SK-MEL-5 (cell line): ENCODE measurements around the gene OR2T34. TPM values are rescaled to one million over a fixed set of nuclear protein-coding genes. Genes with fewer than 3 reads are reported as not detected.
"Not testable (repeated sequence)": the region's sequence is repeated elsewhere in the genome, so short reads cannot be mapped to it uniquely, and the experiment has no call there.

Experiments
- DNase-seq: peaks from one replicate; pipeline ENCODE4 v3.0.0-alpha.2; 2016; ENCODE audit warnings: low read depth, low spot score
- in situ Hi-C: cut with HindIII; loops from 2 replicates; pipeline ENCODE4 v1.10.0; 2016; ENCODE audit warnings: low sequenced_read_pairs, high pct_unique_total_duplicates, low pct_unique_long_range_greater_than_20kb
- polyA plus RNA-seq, 2 experiments: library from polyadenylated mRNA; depleted of rRNA; stranded (reverse); fragments of >200 nt; gene quantifications; 2 replicates each; pipeline ENCODE4 v1.2.3, GENCODE V29; 2015
- total RNA-seq: library from RNA; depleted of rRNA; stranded (reverse); fragments of >200 nt; shearing (Covaris generic); gene quantifications from 2 replicates; pipeline ENCODE4 v1.2.3, GENCODE V29; 2014; rRNA removed

The OR2T34 gene, protein sequence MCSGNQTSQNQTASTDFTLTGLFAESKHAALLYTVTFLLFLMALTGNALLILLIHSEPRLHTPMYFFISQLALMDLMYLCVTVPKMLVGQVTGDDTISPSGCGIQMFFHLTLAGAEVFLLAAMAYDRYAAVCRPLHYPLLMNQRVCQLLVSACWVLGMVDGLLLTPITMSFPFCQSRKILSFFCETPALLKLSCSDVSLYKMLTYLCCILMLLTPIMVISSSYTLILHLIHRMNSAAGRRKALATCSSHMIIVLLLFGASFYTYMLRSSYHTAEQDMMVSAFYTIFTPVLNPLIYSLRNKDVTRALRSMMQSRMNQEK
- total RNA-seq, result not detected in 2 replicates
- not detected in 2 replicates for polyA plus RNA-seq (2015; cell fraction: cytosol; rRNA removed)
- not detected in 2 replicates for polyA plus RNA-seq (2015; cell fraction: nucleus; rRNA removed)

DNA sequence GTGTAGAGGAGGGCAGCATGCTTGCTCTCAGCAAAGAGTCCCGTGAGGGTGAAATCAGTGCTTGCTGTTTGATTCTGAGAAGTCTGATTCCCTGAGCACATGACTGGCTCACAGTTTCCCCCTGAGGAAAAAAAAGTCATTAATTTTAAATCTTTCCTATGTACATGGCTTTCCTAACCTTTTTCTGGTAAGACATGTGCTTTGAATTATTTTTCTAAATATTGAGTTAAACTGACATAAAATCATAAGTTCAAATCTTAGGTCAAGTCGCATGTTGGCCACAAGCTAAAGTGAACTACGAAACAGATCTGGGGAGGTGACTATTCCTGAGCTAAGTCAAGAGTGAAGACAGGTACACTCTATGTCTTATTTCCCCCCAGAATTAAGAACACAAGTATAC, at the start of gene OR2T34:
Gene OR2T34 (minus strand): TSS at position 101 of the 400 bp plus-strand sequence. CDS start 0 bp downstream, at position 101.
- DNase-seq, in situ Hi-C loops: not testable (repeated sequence)

DNA sequence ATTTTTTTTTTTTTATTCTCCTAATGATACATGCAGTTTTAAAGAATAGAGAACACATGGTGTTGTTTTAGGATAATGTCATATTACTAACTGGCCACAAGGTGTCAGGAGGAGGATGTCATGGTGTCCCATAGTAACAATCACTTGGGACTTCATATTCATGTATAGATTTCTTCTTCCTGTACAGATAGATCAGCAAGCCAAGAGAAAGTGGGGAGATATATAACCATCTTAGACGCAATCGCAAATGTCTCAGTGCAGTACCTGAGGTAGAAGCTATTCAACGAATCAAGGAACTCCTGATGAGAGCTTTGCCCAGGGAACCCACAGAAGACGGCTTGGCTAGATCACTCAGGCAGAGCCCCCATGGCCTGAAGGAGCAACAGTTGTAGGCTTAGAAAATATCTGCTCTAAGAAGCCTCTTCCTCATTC, 48.0 kb upstream of the OR2T34 start:
- in situ Hi-C loops, result no loop called here
- peak; percentile 67 for DNase-seq

DNA sequence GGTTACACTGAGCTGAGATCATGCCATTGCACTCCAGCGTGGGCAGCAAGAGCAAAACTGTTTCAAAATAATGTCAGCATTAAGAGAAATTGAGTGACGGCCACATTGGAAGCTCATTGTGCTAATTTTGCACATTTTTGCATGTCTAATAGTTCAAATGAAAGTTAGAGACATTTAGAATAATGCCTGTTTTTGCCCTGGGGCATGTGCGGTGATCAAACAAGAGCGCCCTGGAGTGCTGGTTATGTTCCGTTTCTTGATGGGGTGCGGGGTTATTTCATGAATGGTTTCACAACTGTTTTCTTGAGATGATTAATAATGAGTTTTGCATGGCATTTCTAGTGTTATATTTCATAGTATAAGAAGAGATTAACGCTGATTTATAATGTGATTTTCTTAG, 47.2 kb upstream of the OR2T34 start:
- no peak for DNase-seq
- in situ Hi-C loops, result no loop called here

DNA sequence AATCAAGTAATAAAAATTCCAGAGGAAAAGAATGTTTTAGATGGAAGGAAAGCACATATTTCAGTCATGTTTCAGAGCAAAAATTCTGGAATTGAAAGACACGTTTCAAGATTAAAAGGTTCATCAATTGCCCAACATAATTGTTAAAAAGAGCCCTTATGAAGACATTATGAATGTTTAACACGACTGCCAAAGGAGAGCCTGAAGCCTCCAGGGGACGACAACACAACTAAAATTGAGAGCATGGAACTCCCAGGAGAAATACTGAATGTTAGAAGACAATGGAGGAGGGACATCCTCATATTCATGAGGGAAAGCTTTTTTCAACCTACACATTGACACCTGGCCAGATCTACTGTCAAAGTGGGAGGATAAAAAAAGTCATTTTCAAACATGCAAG, 44.3 kb upstream of the OR2T34 start:
- DNase-seq, result peak; percentile 81
- in situ Hi-C loops, result no loop called here

DNA sequence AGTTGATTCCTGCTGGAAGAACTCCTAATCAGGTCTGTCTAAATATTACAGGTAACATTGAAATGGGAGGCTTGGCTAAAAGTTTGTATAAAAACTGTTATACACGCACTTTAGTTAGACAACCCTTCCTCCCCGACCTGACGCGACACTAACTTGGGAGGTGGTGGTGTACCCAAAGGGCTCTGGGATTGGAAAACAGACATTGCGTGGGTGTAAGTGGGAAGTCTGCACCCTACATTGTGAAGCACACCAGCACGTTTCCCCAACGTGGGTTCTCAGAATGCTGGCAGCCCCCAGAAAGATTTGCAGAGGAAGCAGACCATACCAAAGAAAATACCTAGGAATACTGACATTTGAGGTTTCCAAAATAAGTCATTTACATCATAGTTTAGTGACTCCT, 43.6 kb upstream of the OR2T34 start:
- DNase-seq, result no peak
- in situ Hi-C loops, result no loop called here

DNA sequence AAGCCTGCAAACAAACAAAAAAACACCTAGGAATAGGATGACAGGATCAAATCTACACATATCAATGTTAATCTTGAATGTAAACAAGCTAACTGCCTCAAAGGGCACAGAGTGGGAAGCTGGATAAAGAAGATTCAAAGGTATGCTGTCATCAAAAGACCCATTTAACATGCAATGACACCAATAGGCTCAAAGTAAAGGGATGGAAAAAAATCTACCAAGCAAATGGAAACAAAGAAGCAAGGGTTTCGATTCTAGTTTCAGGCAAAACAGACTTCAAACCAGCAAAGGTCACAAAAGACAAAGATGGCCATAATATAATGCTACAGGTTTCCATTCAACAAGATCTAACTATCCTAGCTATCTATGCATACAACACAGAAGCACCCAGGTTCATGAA, 39.2 kb upstream of the OR2T34 start:
- DNase-seq, result no peak
- in situ Hi-C loops, result no loop called here

DNA sequence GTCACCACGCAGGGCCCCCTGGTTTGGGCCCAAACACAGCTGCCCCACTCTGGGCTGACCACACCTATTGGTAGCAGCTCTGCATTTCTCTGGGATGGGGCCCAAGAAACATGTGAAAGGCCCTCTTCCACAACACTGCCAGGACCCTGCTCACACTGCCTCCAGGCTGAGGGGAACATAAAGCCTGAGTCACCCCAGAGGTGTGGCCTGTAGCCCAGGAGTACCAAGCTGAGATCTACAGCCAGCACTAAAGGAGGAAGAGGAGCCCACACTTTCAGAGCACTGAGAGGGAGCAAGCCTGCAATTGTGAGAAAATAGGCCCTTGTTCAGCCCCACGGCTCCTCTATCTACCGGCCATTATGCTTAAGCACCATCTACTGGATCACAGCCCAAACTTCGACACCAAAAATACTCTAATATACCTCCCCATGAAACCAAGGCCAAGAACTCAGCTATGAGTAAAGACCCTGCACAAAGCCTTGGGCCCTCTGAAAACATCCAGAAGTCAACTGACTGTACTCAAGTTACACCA, 37.4 kb upstream of the OR2T34 start:
- DNase-seq, result no peak
- in situ Hi-C loops, result no loop called here

DNA sequence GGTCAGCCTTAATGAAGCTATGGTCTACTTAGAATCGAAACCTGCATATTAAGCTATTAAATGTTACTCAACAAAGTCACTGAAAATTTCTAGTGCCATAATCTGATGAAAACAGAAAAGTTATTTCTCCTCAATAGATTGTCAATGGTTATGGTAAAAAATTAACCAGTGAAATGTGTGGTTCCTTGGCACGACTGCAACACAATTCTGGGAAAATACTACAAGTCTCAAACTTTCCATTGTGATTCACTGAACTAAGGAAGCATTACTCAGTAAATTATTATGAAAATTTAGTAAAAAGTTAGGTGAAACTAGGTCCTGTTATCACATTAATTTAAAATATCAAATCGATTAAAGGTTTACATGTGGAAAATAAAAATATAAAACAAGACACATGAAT, 35.7 kb upstream of the OR2T34 start:
- in situ Hi-C loops, result no loop called here

DNA sequence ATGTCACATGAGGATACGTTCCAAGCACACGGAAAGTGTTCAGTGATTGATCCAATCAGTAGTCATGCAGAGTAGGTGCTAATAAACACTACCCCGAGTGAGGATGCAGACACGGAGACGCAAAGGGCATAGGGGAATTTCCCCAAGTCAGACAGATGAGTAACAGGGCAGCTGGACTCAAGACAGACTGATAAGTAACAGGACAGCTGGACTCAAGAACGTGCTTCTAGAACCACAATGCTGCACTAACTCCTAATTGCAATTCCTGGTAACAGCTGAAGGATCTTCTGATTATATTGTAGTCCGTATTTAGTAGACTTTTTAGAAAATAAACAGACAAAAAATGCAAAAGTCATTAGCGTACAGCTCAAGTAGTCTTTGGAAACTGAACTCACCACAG, 24.8 kb upstream of the OR2T34 start:
- in situ Hi-C loops, result no loop called here
- DNase-seq, result no peak

More for the DNA sequence above, 35.7 kb upstream of the OR2T34 start:
- DNase-seq, result no peak

DNA sequence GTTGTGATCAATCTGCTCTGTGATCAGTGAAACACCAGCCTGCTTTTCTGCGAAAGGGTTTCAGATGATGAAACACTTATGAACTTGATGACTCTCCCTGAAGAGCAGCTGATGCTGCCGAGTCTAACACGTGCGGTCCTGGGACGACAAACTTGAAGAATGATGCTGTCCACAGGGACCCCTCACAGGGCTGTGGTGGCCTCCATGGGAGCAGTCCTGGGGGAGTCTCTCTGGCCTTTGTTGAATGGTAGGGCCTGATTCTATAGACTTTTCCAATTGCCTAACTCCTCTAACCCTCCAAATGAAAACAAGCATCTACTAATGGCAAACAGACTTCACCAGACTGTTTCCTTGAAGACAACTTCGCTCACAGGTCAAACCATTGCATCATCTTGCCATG, 23.0 kb upstream of the OR2T34 start, which contains the start of gene OR2T10:
Gene OR2T10 (minus strand): TSS at position 112 of the 400 bp plus-strand sequence. CDS start 3,932 bp downstream, outside the sequence.
- no peak for DNase-seq
- in situ Hi-C loops, result no loop called here

DNA sequence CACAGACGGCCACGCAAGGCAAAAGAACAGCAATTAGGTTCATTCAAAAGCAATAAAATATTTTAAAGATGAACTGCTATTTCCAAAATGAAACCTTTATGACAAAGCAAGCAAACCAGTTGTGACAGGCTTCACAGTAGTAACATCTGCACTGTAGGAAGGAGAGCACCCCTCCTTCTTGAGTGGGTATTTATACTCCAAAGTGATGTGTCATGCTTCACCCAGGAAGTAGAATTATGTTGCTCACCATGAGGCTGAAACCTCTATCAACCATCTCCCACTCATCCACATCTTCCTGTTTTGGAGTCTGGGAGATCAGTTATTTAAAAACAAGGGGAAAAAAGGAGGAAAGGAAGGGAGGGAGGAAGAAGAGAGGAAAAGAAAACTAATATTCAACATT, 22.1 kb upstream of the OR2T34 start:
- in situ Hi-C loops, result no loop called here
- DNase-seq, result no peak

DNA sequence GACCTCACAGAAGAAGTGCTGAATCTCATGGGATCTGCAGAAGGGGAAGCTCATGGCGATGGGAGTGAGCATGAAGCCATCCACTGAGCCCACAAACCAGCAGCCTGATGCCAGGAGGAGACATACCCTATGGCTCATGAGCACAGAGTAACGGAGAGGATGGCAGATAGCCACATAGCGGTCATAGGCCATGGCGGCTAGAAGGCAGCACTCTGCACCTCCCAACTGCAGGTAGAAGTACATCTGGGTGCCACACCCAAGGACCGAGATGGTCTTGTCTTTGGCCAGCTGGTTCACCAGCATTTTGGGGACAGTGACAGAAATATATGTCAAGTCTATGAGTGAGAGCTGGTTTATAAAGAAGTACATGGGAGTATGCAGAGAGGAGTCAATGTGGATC, 18.7 kb upstream of the OR2T34 start:
- DNase-seq, result no peak
- in situ Hi-C loops, result no loop called here

DNA sequence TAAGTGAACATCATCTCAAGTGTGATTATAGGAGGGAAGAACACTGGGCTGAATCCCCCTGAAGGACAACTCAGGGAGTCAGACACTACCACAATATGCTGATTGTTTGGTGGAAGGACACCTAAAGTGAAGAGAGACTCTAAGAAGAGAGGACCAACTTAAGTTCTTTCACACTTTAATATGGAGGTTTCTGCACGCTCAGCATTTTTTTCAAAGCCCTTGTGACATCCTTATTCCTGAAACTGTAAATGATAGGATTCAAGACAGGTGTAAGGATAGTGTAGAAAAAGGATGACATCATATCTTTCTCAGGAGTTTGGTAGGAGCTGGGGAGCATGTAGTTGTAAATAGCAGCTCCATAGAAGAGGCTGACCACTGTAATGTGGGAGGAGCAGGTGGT, 18.1 kb upstream of the OR2T34 start:
- in situ Hi-C loops, result no loop called here

DNA sequence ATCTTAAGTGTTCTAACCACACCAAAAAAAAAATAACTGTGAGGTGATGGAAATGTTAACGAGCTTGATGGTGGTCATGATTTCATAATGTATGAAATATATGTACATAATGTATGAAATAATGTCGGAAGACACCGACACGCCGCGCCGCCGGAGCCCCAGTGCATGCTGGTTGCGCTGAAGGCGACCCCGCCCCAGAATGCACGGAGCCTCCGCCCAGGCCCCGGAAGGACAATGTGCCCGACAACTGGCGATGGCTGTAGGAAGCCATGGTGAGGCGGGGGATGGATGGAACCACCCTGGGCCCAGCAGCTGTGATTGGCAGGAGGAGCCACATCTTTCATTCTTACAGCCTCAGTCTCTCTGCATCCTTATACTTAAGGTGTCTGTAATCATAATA, 15.5 kb upstream of the OR2T34 start:
- in situ Hi-C loops, result no loop called here
- DNase-seq, result no peak

More for the DNA sequence above, 18.1 kb upstream of the OR2T34 start:
- DNase-seq, result no peak

DNA sequence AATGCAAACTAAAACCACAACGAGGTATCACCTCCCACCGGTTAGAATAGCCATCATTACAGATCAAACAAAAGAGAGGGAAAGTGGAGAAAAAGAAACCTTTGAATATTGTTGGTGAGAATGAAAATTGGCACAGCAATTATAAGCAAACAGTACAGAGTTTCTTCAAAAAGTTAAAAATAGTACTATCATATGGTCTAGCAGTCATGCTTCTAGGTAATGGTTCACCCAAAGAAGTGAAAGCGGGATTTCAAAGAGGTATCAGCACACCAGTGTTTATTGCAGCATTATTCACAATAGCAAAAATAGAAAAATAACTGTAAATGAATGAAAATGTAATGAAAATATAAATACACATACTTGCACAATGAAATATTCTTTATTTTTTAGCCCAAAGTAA, 14.8 kb upstream of the OR2T34 start:
- in situ Hi-C loops, result no loop called here
- DNase-seq, result no peak

DNA sequence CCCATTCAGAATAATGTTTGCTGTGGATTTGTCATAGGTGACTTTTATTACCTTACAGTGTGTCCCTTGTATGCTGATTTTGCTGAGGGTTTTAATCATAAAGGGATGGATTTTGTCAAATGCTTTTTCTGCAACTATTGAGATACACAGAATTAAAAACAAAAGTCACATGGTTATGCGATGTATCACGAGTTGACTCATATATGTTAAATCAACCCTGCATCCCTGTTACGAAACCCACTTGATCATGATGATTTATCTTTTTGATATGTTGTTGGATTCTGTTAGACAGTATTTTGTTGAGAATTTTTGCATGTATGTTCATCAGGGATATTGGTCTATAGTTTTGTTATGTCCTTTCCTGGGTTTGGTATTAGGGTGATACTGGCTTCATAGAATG, 10.7 kb upstream of the OR2T34 start:
- in situ Hi-C loops, result no loop called here

DNA sequence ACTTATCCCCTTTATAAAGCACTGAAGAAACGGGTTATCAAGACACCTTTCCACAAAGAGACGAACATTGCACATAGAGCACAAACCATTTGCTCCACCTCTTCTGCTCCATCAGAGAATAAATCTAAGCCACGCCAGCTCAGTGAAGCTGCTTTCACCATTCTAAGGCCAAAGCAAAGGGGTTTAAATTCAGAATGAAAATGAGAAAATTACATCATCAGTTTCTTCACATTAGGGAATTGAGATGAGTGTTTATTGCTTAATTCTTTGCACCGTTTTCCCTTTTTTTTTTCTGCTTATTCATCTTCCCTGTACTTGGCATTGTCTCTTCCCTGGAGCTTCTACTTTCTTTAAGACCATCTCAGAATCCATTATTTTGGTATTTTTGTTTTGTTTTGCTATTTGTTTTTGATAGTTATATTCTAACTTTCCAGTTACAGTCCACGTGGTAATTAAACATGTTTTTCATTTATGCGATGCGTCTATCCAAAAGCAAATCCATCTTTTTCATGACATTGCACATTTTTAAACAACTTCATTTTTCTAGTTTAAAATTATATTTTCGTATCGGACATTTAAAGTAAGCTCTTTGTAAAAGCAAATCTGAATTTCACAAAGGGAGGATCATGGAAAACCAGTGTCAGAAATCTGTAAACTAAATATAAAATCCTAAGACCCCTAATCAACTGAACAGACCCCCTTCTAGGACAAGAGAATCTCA, 1.9 kb upstream of the OR2T34 start:
- in situ Hi-C loops, result no loop called here
- no peak for DNase-seq

More for the DNA sequence above, 10.7 kb upstream of the OR2T34 start:
- DNase-seq, result no peak

DNA sequence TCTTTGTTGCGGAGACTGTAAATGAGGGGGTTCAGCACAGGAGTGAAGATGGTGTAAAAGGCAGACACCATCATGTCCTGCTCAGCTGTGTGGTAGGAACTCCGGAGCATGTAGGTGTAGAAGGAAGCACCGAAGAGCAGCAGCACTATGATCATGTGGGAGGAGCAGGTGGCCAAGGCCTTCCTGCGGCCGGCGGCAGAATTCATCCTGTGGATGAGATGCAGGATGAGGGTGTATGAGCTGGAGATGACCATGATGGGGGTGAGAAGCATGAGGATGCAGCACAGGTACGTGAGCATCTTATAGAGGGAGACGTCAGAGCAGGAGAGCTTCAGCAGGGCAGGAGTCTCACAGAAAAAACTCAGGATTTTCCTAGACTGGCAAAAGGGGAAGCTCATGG, 701 bp downstream of the OR2T34 start:
- DNase-seq, in situ Hi-C loops: not testable (repeated sequence)
